Hepatocyte (in vitro differentiated cells): ENCODE results near the gene MAP3K4.

Experiments
- EZH2 ChIP-seq: fragments of 200-600 bp; sonication (generic); IDR thresholded peaks from 2 replicates; pipeline ENCODE4 v1.6.1; 2016; ENCODE audit warnings: antibody characterized with exemption, mild to moderate bottlenecking, borderline replicate concordance
- EZH2phosphoT487 ChIP-seq: fragments of 200-600 bp; sonication (generic); IDR thresholded peaks from one replicate; pipeline ENCODE4 v1.6.1; 2018; ENCODE audit warnings: antibody characterized with exemption, mild to moderate bottlenecking, low read depth, moderate library complexity; ENCODE audit not compliant: unreplicated experiment, severe bottlenecking
- TF ChIP-seq, protein P1 (sequence below): fragments of 200-600 bp; sonication (generic); IDR thresholded peaks from 2 replicates; pipeline ENCODE4 v1.5.1; 2016; ENCODE audit warnings: antibody characterized with exemption, mild to moderate bottlenecking; ENCODE audit not compliant: poor library complexity

DNA sequence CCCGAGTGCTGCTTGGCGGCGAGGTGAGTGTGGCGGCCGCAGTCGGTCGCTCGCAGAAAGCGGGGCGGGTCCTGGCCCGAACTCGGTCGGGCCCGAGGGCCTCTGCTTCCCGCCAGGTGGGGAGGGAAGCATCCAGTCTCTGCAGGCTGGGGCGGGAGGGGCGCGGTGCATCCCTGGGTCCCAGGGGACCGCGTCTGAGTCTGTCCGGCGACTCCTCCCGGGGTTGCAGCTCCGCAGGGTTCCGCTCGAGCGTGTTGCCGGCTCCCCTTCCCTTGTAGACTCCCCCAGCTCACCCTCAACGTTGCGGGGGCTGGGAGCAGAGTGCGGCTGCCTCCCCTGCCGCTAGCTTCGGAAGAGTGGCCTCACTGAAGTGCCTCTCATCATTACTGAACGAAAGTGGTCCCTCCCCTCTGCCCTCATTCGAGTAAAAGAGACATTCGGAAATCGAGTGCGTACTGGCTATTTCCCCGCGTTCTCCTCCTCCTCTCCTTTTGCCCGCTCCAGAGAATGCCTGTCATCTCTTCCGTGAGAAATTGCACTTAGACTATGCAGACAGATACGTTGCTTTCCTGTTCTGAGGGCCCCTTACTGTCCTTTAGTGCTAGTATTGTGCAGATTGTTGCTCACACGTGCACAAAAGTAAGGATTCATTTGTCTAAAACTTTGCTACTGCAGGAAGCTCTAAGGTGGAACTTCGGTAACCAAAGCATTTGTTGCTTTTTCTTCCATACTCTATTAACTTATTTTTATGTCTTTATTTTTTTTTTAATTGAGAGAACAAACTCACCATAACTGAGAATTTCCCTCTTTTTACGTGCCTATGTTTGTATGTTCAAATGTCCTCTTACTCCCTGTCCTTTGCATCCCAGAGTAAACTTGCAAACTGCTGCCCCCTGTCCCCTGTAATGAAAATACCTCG, 751 bp downstream of the MAP3K4 start:
- TF ChIP-seq, protein P1, sequence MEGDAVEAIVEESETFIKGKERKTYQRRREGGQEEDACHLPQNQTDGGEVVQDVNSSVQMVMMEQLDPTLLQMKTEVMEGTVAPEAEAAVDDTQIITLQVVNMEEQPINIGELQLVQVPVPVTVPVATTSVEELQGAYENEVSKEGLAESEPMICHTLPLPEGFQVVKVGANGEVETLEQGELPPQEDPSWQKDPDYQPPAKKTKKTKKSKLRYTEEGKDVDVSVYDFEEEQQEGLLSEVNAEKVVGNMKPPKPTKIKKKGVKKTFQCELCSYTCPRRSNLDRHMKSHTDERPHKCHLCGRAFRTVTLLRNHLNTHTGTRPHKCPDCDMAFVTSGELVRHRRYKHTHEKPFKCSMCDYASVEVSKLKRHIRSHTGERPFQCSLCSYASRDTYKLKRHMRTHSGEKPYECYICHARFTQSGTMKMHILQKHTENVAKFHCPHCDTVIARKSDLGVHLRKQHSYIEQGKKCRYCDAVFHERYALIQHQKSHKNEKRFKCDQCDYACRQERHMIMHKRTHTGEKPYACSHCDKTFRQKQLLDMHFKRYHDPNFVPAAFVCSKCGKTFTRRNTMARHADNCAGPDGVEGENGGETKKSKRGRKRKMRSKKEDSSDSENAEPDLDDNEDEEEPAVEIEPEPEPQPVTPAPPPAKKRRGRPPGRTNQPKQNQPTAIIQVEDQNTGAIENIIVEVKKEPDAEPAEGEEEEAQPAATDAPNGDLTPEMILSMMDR: peak; percentile 68
- TF ChIP-seq EZH2 (no peak), EZH2phosphoT487 (no peak)
